GM21576 (cell line): Measurements from ENCODE around the gene DNAJC30.

Experiments used
- ATAC-seq: cut with Tn5 transposase; IDR thresholded peaks from one replicate; pipeline ENCODE4 v1.9.1; 2021; ENCODE audit warnings: mild to moderate bottlenecking, moderate library complexity; ENCODE audit not compliant: unreplicated experiment

The DNAJC30 gene

DNA sequence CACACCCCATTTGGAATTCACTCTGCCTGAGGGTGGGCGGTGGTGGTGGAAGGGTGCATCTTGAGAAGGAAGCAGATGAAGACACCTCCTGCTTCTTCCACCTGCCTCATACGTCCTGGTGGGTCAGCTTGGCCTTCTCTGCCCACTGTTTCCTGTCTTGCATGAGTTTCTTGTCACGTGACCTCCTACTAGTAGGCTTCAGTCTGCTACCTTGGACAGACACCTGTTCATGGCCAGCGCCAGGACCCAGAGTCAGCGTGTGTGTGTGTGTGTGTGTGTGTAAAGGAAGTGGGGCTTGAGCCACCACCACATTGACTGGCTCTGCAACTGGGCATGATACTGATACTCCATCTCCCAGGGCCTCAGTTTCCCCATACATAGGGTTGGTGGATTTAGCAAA lies 32.7 kb downstream of the DNAJC30 start:
- ATAC-seq: no peak

- ATAC-seq: no peak
Measured at GRCh38 chr7:73649576-73649975, 33.7 kb downstream of the DNAJC30 start.

GRCh38 chr7:73648593-73649332 lies 34.5 kb downstream of the DNAJC30 start:
- ATAC-seq: no peak

GRCh38 chr7:73647725-73648592 lies 35.3 kb downstream of the DNAJC30 start:
- no peak for ATAC-seq

DNA sequence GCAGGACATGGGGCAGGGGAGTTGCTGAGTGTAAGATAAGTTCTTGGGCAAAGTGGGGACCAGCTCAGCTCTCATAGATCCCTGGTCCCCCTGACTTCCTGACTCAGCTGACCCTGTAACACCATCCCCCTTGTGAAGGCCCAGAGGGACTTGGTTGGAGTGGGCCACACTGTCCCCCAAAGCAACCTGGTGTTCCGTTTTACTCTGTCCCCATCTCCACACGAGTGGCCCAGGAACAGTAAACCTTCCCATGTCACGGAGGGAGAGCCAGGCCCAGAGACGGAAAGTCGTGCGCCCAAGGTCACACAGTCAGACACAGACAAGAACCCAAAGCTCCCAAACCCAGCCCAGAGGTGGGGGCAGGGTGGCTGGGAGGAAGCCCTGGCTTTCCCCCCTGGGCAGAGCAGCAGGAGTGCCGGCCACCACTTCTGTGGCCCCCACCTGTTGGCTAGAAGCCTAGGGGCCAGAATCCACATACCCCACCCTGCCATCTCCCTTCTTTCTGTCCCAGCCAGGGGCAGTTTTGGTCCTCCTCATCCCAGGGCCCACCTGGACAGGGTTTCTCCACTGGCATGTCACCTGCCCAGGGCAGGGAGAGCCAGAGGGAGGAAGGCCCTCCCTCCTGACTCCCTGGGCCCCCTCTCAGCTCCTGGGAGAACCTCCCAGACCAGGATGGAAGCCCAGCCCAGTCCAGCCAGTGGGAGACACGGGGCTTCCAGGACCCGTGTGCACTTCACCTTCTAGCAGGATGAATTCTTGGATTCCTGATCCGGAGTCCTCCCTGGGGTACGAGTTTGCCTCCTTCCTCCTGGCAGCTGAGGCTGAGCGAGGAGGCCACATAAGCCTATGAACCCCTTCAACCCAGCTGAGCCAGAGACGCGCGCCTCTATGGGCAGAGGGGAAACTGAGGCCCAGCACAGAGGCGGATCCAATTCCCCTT lies 36.2 kb downstream of the DNAJC30 start:
- no peak for ATAC-seq

- no peak for ATAC-seq
Measured at GRCh38 chr7:73645643-73646174, 37.5 kb downstream of the DNAJC30 start.

DNA sequence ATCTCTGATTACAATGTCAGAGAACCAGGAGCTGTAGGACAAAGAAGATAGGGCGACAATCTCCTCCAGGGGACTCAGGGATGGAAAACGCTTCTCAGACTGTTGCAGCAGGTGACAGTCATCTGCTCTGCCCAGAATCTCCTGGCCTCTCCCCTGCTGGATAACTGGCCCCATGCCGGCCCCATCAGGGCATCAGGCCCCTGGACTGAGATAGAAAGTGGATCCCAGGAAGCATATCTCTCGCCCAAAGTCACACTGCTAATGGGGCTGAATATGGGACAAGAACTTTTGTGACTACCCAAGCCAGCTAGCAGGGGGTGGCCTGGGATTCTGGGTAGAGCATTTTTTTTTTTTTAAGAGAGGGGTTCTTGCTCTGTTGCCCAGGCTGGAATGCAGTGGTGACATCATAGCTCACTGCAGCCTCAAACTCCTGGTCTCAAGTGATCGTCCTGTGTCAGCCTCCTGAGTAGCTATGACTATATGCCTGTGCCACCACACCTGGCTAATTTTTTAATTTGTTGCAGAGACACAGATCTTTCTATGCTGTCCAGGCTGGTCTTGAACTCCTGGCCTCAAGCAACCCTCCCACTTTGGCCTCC lies 38.5 kb downstream of the DNAJC30 start:
- no peak for ATAC-seq

GRCh38 chr7:73642834-73643233 lies 40.4 kb downstream of the DNAJC30 start:
- no peak for ATAC-seq

DNA sequence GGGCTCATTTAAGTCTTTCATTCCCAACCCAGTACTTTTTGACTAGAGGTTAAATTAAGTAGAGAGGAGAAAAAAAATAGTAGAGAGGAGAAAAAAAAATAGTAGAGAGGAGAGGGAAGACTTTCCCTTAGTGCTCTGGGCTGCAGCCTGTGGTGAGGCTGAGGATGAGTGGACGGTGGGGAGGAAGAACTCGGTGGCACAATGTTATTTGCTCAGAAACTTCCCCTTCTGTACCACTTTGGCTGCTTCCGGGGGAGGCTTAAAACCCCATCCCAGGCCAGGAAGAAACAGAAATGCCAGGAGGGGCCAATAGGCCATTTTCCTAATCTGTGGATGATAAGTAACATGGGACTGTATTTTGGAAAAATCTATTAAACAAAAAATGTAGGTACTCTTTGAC lies 44.3 kb downstream of the DNAJC30 start:
- no peak for ATAC-seq

DNA sequence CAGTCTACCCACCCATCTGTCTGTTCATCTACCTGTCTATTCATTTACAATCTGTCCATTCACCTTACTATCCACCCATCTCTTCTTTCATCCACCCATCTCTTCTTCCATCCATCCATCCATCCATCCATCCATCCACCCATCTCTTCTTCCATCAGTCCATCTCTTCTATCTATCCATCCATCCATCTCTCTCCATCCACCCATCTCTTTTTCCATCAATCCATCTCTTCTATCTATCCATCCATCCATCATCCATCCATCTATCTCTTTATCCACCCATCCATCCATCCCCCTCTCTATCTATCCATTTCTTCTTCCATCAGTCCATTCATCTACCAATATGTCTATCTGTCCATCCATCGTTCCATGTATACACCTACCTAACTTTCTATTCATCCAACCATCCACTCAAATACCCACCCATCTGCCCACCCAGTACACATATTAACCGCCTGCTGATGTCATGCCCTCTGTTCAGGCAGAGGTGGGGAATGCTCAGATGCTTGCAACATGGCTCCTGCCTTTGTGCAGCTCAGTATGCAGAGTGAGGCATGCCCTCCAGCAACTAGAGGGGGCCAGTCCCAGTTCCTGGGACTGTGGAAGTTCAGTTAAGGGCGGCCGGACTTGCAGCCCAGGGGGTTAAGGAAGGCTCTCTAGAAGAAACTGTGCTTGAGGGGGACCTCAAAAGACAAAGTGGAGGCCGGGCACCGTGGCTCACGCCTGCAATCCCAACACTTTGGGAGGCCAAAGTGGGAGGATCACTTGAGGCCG lies 47.6 kb downstream of the DNAJC30 start:
- no peak for ATAC-seq

DNA sequence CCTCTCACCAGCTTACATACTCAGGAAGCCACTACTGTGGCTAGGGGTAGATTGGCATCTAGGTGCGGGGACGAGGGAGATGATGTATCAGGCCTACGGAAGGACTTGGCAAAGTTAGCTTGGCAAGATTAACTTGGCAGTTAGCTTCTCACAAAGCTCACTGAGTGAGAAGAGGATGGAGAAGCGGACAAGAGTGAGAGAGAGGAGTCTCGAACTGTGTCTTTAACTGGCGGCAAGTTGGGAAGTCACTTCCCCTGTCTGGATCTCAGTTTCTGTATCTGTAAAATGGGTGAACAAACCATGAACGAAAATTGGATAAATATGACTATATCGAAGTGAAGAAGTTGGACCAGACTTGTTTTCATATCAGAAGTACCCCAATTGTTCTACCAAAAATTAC lies 49.4 kb downstream of the DNAJC30 start:
- ATAC-seq: no peak

GRCh38 chr7:73633323-73633722 lies 49.9 kb downstream of the DNAJC30 start:
- ATAC-seq: no peak

DNA sequence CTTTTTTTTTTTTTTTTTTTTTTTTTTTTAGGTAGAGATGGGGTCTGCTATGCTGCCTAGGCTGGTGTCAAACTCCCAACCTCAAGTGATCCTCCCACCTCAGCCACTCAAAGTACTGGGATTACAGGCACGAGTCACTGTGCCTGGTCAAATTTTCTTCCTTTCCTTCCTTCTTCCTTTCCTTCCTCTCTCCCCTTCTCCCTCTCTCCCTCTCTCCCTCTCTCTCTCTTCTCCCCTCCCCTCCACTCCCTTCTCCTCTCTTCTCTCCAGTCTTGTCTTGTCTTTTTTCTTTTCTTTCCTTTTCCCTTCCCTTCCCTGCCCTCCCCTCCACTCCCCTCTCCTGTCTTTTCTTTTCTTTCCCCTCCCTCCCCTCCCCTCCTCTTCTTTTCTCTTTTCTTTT lies 51.7 kb downstream of the DNAJC30 start:
- ATAC-seq: no peak
